Left kidney (tissue), 2 donors: ENCODE data around the gene KDM3B. TPM values are rescaled to one million over a fixed set of nuclear protein-coding genes. Genes with fewer than 3 reads are reported as not detected.
"Not testable (repeated sequence)": the region's sequence is repeated elsewhere in the genome, so short reads cannot be mapped to it uniquely, and the experiment has no call there.

Experiments
- DNase-seq: peaks from one replicate; pipeline ENCODE4 v3.0.0-alpha.2; 2013
- polyA plus RNA-seq: library from polyadenylated mRNA; unstranded; fragments of 120-200 nt; gene quantifications from one replicate; pipeline ENCODE4 v1.2.1, GENCODE V29; 2013; ENCODE audit not compliant: insufficient read length

The KDM3B gene
- polyA plus RNA-seq, 1 donor, result 116 TPM

- DNase-seq, result no peak
Observed at GRCh38 chr5:138466125-138466899, 113.8 kb downstream of the KDM3B start.

DNA sequence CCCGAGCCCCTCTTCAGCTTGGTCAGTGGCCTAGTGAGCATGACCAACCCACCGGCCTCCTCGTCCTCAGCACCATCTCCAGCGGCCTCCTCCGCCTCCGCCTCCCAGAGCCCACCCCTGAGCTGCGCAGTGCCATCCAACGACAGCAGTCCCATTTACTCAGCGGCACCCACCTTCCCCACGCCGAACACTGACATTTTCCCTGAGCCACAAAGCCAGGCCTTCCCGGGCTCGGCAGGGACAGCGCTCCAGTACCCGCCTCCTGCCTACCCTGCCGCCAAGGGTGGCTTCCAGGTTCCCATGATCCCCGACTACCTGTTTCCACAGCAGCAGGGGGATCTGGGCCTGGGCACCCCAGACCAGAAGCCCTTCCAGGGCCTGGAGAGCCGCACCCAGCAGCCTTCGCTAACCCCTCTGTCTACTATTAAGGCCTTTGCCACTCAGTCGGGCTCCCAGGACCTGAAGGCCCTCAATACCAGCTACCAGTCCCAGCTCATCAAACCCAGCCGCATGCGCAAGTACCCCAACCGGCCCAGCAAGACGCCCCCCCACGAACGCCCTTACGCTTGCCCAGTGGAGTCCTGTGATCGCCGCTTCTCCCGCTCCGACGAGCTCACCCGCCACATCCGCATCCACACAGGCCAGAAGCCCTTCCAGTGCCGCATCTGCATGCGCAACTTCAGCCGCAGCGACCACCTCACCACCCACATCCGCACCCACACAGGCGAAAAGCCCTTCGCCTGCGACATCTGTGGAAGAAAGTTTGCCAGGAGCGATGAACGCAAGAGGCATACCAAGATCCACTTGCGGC is 114.6 kb downstream of the KDM3B start:
- no peak for DNase-seq

GRCh38 chr5:138467711-138468132 is 115.2 kb downstream of the KDM3B start:
- DNase-seq, result no peak

GRCh38 chr5:138468133-138468965 is 115.9 kb downstream of the KDM3B start:
- DNase-seq, result no peak

- no peak for DNase-seq
Observed at GRCh38 chr5:138468966-138469539, 116.6 kb downstream of the KDM3B start.

DNA sequence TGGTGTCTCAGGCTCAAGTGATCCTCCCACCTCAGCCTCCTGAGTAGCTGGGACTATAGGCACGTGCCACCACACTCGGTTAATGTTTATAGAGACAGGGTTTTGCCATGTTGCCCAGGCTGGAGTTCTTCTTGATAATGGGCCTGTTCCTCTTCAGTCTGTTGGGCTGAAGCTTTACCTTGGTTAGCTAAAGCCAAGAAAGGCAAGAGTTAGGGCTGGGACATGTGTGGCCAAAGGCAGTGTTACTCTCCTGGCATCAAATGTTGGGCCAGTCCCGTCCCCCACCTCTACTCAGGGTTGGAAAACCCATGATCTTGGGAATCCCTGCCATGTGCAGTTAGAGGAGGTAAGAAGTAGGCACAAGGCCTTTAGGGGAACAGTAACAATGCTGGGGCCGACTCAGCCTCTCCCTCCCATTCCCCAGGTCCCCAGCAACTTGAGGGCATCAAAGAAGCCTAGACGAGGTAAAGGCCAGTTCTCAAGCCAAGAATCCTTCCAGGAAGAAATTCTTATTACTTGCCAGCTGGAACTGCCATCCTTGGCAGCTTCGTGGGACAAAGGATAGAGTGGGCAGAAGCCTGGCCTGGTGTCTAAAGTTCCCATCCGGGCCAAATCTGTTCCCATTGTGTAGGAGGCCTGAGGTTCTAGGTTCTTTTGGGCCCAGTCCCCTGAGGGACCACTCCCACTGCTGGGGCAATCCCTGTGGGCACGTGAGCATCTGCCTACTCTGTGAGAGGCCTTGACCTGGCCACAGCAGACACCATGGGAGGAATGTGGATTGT is 117.2 kb downstream of the KDM3B start:
- DNase-seq, result no peak

GRCh38 chr5:138470322-138471051 is 118.0 kb downstream of the KDM3B start:
- no peak for DNase-seq

DNA sequence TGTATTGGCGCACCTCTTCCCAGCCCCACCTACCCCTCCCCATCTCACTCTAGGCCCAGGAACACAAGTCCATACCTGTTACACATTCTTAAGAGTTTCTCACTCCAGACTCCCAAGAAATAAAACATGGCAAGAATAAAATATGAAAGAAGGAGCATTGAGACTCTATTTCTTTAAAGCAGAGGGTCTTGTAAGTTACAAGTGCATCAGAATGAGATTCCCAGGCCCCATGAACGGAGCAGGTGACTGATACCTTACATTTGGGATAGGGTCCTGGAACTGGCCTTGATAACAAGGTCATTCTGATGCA is 118.5 kb downstream of the KDM3B start:
- no peak for DNase-seq

DNA sequence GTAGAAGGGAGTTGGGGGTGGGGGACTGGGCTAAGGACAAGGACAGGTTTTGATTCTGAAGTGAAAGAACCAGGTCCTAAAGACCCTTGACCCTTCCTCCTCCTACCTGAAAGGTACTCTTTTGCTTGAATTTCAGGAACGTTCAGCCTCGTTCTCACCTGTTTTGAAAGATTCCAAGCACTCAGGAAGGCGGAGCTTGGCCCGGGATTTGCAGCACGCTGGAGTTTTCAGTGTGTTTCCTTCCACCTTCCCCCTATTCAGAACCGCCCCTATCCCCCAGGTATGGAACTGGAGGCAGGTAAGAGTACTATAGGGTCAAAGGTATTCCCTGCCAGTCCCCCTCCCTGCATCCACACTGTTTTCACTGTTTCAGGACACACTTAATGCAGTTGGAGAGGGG is 119.9 kb downstream of the KDM3B start:
- no peak for DNase-seq

- DNase-seq, result not testable (repeated sequence)
Observed at GRCh38 chr5:138473151-138473550, 120.7 kb downstream of the KDM3B start.

- no peak for DNase-seq
Observed at GRCh38 chr5:138476918-138477317, 124.4 kb downstream of the KDM3B start.

DNA sequence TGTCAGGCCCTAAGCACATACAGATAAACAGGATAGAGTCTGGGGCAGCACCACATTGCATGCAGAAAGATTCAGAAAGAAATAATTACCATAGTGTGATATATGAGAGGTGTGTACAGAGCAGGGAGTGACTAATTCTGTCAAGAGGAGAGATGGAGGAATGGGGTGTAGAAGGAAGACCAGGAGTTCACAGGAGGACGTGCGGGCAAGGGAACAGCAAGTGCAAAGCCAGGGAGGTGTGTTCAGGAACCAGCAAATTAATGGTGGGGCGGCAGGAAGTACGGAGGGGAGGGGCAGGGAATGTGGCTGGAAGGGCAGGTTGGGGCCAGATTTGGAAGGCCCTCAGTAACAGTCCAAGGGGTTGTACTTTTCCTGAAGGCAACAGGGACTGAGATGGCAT is 130.2 kb downstream of the KDM3B start:
- DNase-seq, result no peak

Other genes with a start within 250 kb of the KDM3B start
- 31.8 TPM for gene NME5, start 213.3 kb upstream of the KDM3B start, polyA plus RNA-seq
- gene BRD8, start 174.1 kb upstream of the KDM3B start, polyA plus RNA-seq, result 228 TPM
- 61.8 TPM for gene KIF20A, start 173.6 kb upstream of the KDM3B start, polyA plus RNA-seq
- gene CDC23, start 139.4 kb upstream of the KDM3B start, polyA plus RNA-seq, result 73.4 TPM
- 3.2 TPM for gene GFRA3, start 78.1 kb upstream of the KDM3B start, polyA plus RNA-seq
- gene CDC25C, start 20.9 kb upstream of the KDM3B start, polyA plus RNA-seq, result 11.7 TPM
- 35.2 TPM for gene FAM53C, start 14.4 kb upstream of the KDM3B start, polyA plus RNA-seq
- 10.1 TPM for gene REEP2, start 86.4 kb downstream of the KDM3B start, polyA plus RNA-seq
- 244 TPM for gene EGR1, start 112.8 kb downstream of the KDM3B start, polyA plus RNA-seq
- 88.6 TPM for gene ETF1, start 190.6 kb downstream of the KDM3B start, polyA plus RNA-seq
- gene HSPA9, start 222.7 kb downstream of the KDM3B start, polyA plus RNA-seq, result 365 TPM